ENCODE results near the gene COL27A1. TPM values are rescaled to one million over a fixed set of nuclear protein-coding genes. Genes with fewer than 3 reads are reported as not detected.

The COL27A1 gene
- total RNA-seq, 1 donor from 2014 or later = 0.33 TPM

- Mint-ChIP-seq H3K36me3 (ENCODE audit: low read depth) (no peaks in the 10 kb centered on the region), H3K27ac (no peak overlapping the region), H3K4me1 (no peaks in the 10 kb centered on the region), H3K9me3 (no peaks in the 10 kb centered on the region), H3K27me3 (peaks cover 2% of the 10 kb centered on the region), H3K4me3 (no peak overlapping the region)
- POLR2A ChIA-PET = no interaction called here
- TF ChIP-seq CTCF (IDR thresholded peaks at IDR 0.05) = no peak
- ATAC-seq (ENCODE audit: low read depth) (no peak), DNase-seq (no peak)
- CTCF ChIA-PET = no interaction called here
- intact Hi-C loops (cut with micrococcal nuclease) = no loop called here
Observed at GRCh38 chr9:114169029-114169951, 14.0 kb downstream of the COL27A1 start.

DNA sequence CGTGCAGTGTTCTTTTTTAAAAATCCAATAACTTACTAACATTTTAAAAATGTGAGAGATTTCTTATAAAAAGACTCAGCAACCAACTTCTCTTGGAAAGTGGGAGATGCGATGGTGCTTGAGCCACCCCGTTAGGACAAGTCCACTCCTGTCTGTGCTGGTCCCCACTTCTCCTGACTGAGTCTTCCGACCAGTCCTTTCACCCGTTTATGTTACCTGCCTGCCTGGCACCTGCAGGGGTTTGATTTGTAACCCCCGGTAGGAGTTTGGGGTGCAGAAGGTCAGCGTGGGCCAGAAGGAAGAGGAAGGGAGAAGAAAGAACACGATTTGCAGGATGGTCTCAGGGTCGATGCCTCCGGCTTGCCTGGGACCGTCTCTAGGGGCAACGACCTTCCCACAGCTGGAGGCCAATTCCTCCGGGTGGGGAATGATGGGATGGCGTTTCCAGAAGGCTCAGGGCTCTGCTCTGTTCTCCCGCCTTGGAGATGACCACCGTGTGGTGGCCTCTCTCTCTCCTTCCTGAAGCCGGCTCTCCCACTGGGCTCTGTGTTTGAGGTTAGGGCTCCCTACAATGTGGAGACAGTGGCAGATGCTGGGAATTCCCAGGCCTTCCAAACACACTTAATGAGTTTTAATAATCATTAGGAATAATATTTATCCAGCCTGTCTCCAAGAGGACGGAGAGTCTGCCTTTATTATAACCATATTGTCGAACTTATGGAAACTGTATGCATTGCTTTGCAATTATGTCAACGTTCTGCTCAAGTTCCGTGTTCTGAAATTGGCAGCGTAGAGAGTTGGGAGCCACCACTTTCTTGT, 14.8 kb downstream of the COL27A1 start:
- ATAC-seq (ENCODE audit: low read depth) = no peak
- H3K27me3 Mint-ChIP-seq = no peaks in the 10 kb centered on the region
- CTCF ChIA-PET = no interaction called here
- H3K4me3 Mint-ChIP-seq = no peak overlapping the region
- no peaks in the 10 kb centered on the region for H3K4me1 Mint-ChIP-seq
- TF ChIP-seq CTCF (IDR thresholded peaks at IDR 0.05) = no peak
- no peaks in the 10 kb centered on the region for H3K9me3 Mint-ChIP-seq
- POLR2A ChIA-PET = no interaction called here
- no peaks in the 10 kb centered on the region for H3K36me3 Mint-ChIP-seq (ENCODE audit: low read depth)
- DNase-seq = no peak
- intact Hi-C loops (cut with micrococcal nuclease) = no loop called here
- H3K27ac Mint-ChIP-seq = no peak overlapping the region

DNA sequence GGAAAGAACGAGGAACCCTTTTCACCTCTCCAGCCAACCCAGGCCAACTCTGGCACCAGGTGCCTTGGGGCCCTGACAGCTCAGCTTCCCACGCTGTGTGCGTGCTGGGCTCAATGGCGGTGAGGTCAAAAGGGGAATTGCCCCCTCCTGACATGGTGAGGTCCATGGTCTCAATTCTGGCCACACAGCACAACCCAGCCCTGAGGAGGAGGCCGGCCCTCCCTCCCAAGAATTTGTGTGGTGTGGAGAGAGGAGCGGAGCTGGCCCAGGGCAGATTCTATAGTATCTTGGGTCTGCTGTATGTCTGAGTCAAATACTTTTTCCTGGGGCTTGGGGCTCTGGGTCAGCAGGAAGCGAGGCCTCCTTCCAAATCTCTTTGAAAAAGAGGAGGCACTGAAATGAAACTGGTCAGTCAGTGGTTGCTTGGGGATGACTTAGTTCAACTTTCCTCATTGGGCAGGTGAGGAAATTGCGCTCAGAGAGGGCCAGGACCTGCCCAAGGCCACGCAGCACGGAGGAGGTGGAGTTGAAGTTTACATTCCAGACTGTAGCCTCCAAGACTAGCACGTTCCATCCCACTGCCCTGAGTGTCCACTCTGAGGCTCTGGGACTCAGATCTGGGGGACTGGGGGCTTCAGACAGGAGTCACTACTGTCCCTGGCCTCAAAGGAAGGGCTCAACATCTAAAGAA, 15.6 kb downstream of the COL27A1 start:
- Mint-ChIP-seq H3K27me3 (no peaks in the 10 kb centered on the region), H3K9me3 (no peaks in the 10 kb centered on the region), H3K36me3 (ENCODE audit: low read depth) (no peaks in the 10 kb centered on the region), H3K4me3 (no peak overlapping the region), H3K4me1 (no peaks in the 10 kb centered on the region), H3K27ac (no peak overlapping the region)
- POLR2A ChIA-PET = no interaction called here
- no peak for TF ChIP-seq CTCF (IDR thresholded peaks at IDR 0.05)
- ATAC-seq (ENCODE audit: low read depth) = no peak
- no peak for DNase-seq
- CTCF ChIA-PET = no interaction called here
- intact Hi-C loops (cut with micrococcal nuclease) = no loop called here

DNA sequence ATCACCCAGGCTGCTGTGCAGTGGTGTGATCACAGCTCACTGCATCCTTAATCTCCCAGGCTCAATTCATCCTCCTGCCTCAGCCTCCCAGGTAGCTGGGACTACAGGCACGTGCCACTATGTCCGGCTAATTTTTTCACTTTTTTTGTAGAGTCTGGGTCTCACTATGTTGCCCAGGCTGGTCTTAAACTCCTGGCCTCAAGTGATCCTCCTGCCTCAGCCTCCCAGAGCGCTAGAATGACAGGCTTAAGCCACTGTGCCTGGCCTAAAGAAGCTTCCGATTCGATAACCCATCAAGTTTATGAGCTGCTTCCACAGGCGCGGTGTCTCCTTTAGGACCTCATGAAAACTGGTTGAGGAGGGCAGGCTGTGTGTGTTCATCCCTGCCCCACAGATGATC, 16.2 kb downstream of the COL27A1 start:
- ATAC-seq (ENCODE audit: low read depth) (no peak), DNase-seq (no peak)
- no peaks in the 10 kb centered on the region for H3K27me3 Mint-ChIP-seq
- no peaks in the 10 kb centered on the region for H3K36me3 Mint-ChIP-seq (ENCODE audit: low read depth)
- CTCF ChIA-PET = no interaction called here
- no peaks in the 10 kb centered on the region for H3K4me1 Mint-ChIP-seq
- H3K27ac Mint-ChIP-seq = no peak overlapping the region
- no peak overlapping the region for H3K4me3 Mint-ChIP-seq
- POLR2A ChIA-PET = no interaction called here
- no peaks in the 10 kb centered on the region for H3K9me3 Mint-ChIP-seq
- no peak for TF ChIP-seq CTCF (IDR thresholded peaks at IDR 0.05)
- intact Hi-C loops (cut with micrococcal nuclease) = no loop called here

Data from activated B cell treated with CpG ODN at 0.5 μM for 24 hours (primary cell).